Measurements from ENCODE around the gene APOD. TPM values are rescaled to one million over a fixed set of nuclear protein-coding genes. Genes with fewer than 3 reads are reported as not detected.

Gene APOD
- total and polyA plus RNA-seq, 2 of the 8 experiments (the other 6 are each of a cell fraction or from before 2014, with no cell fraction given), result not detected

- DNase-seq (ENCODE audit: low read depth in 1 of 2, low spot score in 2 of 2), result no peak
Measured at GRCh38 chr3:195612075-195612800, 28.5 kb upstream of the APOD start.

More at GRCh38 chr3:195612075-195612800, 28.5 kb upstream of the APOD start:
- ChIA-PET CTCF (ENCODE audit: partially characterized antibody) (no interaction called here), POLR2A (ENCODE audit: partially characterized antibody) (no interaction called here)
- H3K4me3 ChIP-seq (ENCODE audit: extremely low read depth in 1 of 4, insufficient read depth in 2 of 4, low read depth in 3 of 4, low read length in 4 of 4), result no peak overlapping the region
- no peak overlapping the region for H2BK5ac ChIP-seq (ENCODE audit: low read depth, low read length)
- no peaks in the 10 kb centered on the region; the same call in 1 of the 2 replicates for H3K79me1 ChIP-seq (ENCODE audit: low read depth, low read length)
- no peaks in the 10 kb centered on the region for H4K20me1 ChIP-seq (replicated peaks in 1 of 2; ENCODE audit: control insufficient read depth in 1 of 2, insufficient read depth in 2 of 2, low read length in 2 of 2)
- FAIRE-seq, result no peak
- H4K8ac ChIP-seq (ENCODE audit: extremely low read depth, insufficient read depth, low read length), result no peak overlapping the region
- H3K9me3 ChIP-seq (ENCODE audit: insufficient read depth in 2 of 2, low read depth in 1 of 2, low read length in 1 of 2), result peaks cover 14 to 21% of the 10 kb centered on the region in 2 experiments
- H4K91ac ChIP-seq (replicated peaks; ENCODE audit: insufficient read length, low read length), result no peak overlapping the region
- no peak overlapping the region for H2BK15ac ChIP-seq (ENCODE audit: low read length)
- H2AFZ ChIP-seq (ENCODE audit: low read length), result no peak overlapping the region
- no peak overlapping the region for H3K27ac ChIP-seq (ENCODE audit: low read depth, low read length)
- H3K9ac ChIP-seq (replicated peaks in 1 of 4; ENCODE audit: extremely low read depth in 1 of 4, low read depth in 3 of 4, low read length in 3 of 4), result no peak overlapping the region
- H2BK20ac ChIP-seq (ENCODE audit: low read length), result no peak overlapping the region
- 87% methylated on average over 8 of the region's 8 CpGs; no CpG with 5 or more reads in 1 of the 2 experiments for WGBS, 2 experiments (ENCODE audit: extremely low coverage in 1 of 2, insufficient coverage in 1 of 2, insufficient read length in 1 of 2, insufficient replicate concordance in 2 of 2, low coverage in 1 of 2, low lambda C conversion rate in 2 of 2, missing lambda C conversion rate in 1 of 2)
- H3K36me3 ChIP-seq (ENCODE audit: control insufficient read depth in 2 of 4, insufficient read depth in 4 of 4, low read length in 3 of 4), result no peaks in the 10 kb centered on the region
- H3K4ac ChIP-seq (replicated peaks; ENCODE audit: insufficient read length, low read depth, low read length), result no peak overlapping the region
- H3K4me2 ChIP-seq (ENCODE audit: insufficient read depth in 1 of 2, low read depth in 2 of 2, low read length in 2 of 2), result no peak overlapping the region
- TF ChIP-seq KDM5A (IDR thresholded peaks at IDR 0.05; ENCODE audit: low read length) (no peak), POLR2AphosphoS5 (IDR thresholded peaks at IDR 0.05; ENCODE audit: low read depth, low read length) (no peak), SP4 (IDR thresholded peaks at IDR 0.05; ENCODE audit: low read length) (no peak), HDAC6 (IDR thresholded peaks at IDR 0.05; ENCODE audit: low read depth, low read length) (no peak), JUN (IDR thresholded peaks at IDR 0.05; ENCODE audit: low read depth, low read length) (no peak), ZNF274 (IDR thresholded peaks at IDR 0.05; ENCODE audit: borderline replicate concordance, extremely low read depth, low read length) (no peak), SP2 (IDR thresholded peaks at IDR 0.05; ENCODE audit: low read length) (no peak)
- no peak overlapping the region for H3K18ac ChIP-seq (ENCODE audit: extremely low read depth, low read length)
- H3K56ac ChIP-seq (replicated peaks; ENCODE audit: insufficient read length, low read depth, low read length), result no peak overlapping the region
- H3K23me2 ChIP-seq (ENCODE audit: low read depth, low read length), result no peaks in the 10 kb centered on the region
- no peak overlapping the region for H3K14ac ChIP-seq (ENCODE audit: insufficient read length)
- no peak overlapping the region for H2BK120ac ChIP-seq (replicated peaks; ENCODE audit: low read depth, low read length)
- no peak overlapping the region for H4K5ac ChIP-seq (ENCODE audit: insufficient read length, low read depth, low read length)
- no peaks in the 10 kb centered on the region for H3K27me3 ChIP-seq (replicated peaks in 1 of 4; ENCODE audit: control insufficient read depth in 3 of 4, extremely low read depth in 1 of 4, insufficient read depth in 3 of 4, low read length in 3 of 4)
- H3K4me1 ChIP-seq (replicated peaks in 1 of 4; ENCODE audit: control insufficient read depth in 3 of 4, insufficient read depth in 4 of 4, low read length in 3 of 4), result no peaks in the 10 kb centered on the region
- no peak overlapping the region for H3K23ac ChIP-seq (ENCODE audit: insufficient read length)
- H3K79me2 ChIP-seq (ENCODE audit: control insufficient read depth in 1 of 2, insufficient read depth in 2 of 2, low read length in 2 of 2), result no peaks in the 10 kb centered on the region
- H2BK12ac ChIP-seq (ENCODE audit: low read depth, low read length), result no peak overlapping the region
- H2AK5ac ChIP-seq (ENCODE audit: low read depth, low read length), result no peak overlapping the region
